Uterus (tissue), 2 donors: ENCODE data around the gene EXOC2.

Experiments
- CTCF ChIP-seq, 4 experiments: fragments of 200-600 bp in 2 of 4; fragments of 450-650 bp in 2 of 4; sonication (generic) in 2 of 4; IDR thresholded peaks; one replicate each; pipeline ENCODE4 v1.5.1; 2016 to 2019; ENCODE audit warnings: antibody characterized with exemption in 4 of 4, mild to moderate bottlenecking in 2 of 4, moderate library complexity in 1 of 4
- POLR2A ChIP-seq, 2 donors: fragments of 450-650 bp; IDR thresholded peaks; one replicate each; pipeline ENCODE4 v1.6.1; 2016; ENCODE audit warnings: antibody characterized with exemption in 2 of 2, mild to moderate bottlenecking in 1 of 2, moderate library complexity in 1 of 2

- no peak for TF ChIP-seq CTCF (IDR thresholded peaks at IDR 0.05)
- TF ChIP-seq POLR2A (IDR thresholded peaks at IDR 0.05): no peak
Measured at GRCh38 chr6:498795-499231, 194.1 kb downstream of the EXOC2 start.
